Measurements from ENCODE around the gene TMEM17. TPM values are rescaled to one million over a fixed set of nuclear protein-coding genes. Genes with fewer than 3 reads are reported as not detected.

TMEM17 gene
- total RNA-seq, result 1 to 10 TPM; 2.3 to 3.3 TPM

- 0% methylated on average over 2 to 56 of the region's 68 CpGs for WGBS, 2 donors
- no peaks in the 10 kb centered on the region for H3K27me3 ChIP-seq
- H3K4me3 ChIP-seq, result peak within 1 kb of the TSS; percentile 44 to 73
- H3K27ac ChIP-seq, result peak within 1 kb of the TSS; percentile 87 to 96 (median 91)
- intact Hi-C loops (cut with DNase I), result no loop called here
- DNase-seq (peak; percentile 93 to 95 (median 93)), ATAC-seq (peak; percentile 93)
- H3K36me3 ChIP-seq (replicated peaks in 1 of 2; ENCODE audit: insufficient read depth in 1 of 2, low read depth in 2 of 2), result no peaks in the 10 kb centered on the region
- TF ChIP-seq POLR2A (IDR thresholded peaks at IDR 0.05), result peak; percentile 44 to 71 (median 66)
- no peak for TF ChIP-seq CTCF (IDR thresholded peaks at IDR 0.05)
- H3K9me3 ChIP-seq, result no peaks in the 10 kb centered on the region
- H3K4me1 ChIP-seq, result peaks cover 8% of the 10 kb centered on the region
Observed at GRCh38 chr2:62505750-62506420, at the start of gene TMEM17. TSS of gene TMEM17 (minus strand) at chr2:62506195. CDS start at chr2:62506129, 66 bp downstream.

GRCh38 chr2:62554440-62554839 is 48.4 kb upstream of the TMEM17 start:
- no peak for ATAC-seq
- Histone ChIP-seq H3K4me1 (no peaks in the 10 kb centered on the region), H3K27me3 (no peaks in the 10 kb centered on the region), H3K9me3 (no peaks in the 10 kb centered on the region), H3K27ac (no peak overlapping the region), H3K36me3 (replicated peaks in 1 of 2; ENCODE audit: insufficient read depth in 1 of 2, low read depth in 2 of 2) (no peaks in the 10 kb centered on the region), H3K4me3 (no peak overlapping the region)
- TF ChIP-seq POLR2A (IDR thresholded peaks at IDR 0.05) (no peak), CTCF (IDR thresholded peaks at IDR 0.05) (no peak)
- no peak for DNase-seq
- intact Hi-C loops (cut with DNase I), result no loop called here

GRCh38 chr2:62550461-62550860 is 44.5 kb upstream of the TMEM17 start:
- no peaks in the 10 kb centered on the region for H3K27me3 ChIP-seq
- DNase-seq (no peak), ATAC-seq (no peak)
- no peak for TF ChIP-seq CTCF (IDR thresholded peaks at IDR 0.05)
- TF ChIP-seq POLR2A (IDR thresholded peaks at IDR 0.05), result no peak
- 91 to 93% methylated on average over 2 of the region's 2 CpGs for WGBS, 2 donors
- intact Hi-C loops (cut with DNase I), result no loop called here
- H3K36me3 ChIP-seq (replicated peaks in 1 of 2; ENCODE audit: insufficient read depth in 1 of 2, low read depth in 2 of 2), result no peaks in the 10 kb centered on the region
- no peak overlapping the region for H3K4me3 ChIP-seq
- H3K4me1 ChIP-seq, result no peaks in the 10 kb centered on the region
- no peak overlapping the region for H3K27ac ChIP-seq
- H3K9me3 ChIP-seq, result no peaks in the 10 kb centered on the region

GRCh38 chr2:62547854-62548253 is 41.9 kb upstream of the TMEM17 start:
- H3K27me3 ChIP-seq, result no peaks in the 10 kb centered on the region
- no peak overlapping the region for H3K4me3 ChIP-seq
- WGBS, 2 donors, result 53 to 63% methylated on average over 3 of the region's 3 CpGs
- H3K36me3 ChIP-seq (replicated peaks in 1 of 2; ENCODE audit: insufficient read depth in 1 of 2, low read depth in 2 of 2), result no peaks in the 10 kb centered on the region
- no peaks in the 10 kb centered on the region for H3K9me3 ChIP-seq
- intact Hi-C loops (cut with DNase I), result no loop called here
- no peak for ATAC-seq
- H3K4me1 ChIP-seq, result no peaks in the 10 kb centered on the region
- DNase-seq, result no peak
- TF ChIP-seq POLR2A (IDR thresholded peaks at IDR 0.05) (no peak), CTCF (IDR thresholded peaks at IDR 0.05) (no peak)
- H3K27ac ChIP-seq, result no peak overlapping the region

- H3K4me3 ChIP-seq, result no peak overlapping the region
- H3K4me1 ChIP-seq, result peaks cover 16% of the 10 kb centered on the region
- no peaks in the 10 kb centered on the region for H3K9me3 ChIP-seq
- no peaks in the 10 kb centered on the region for H3K36me3 ChIP-seq (replicated peaks in 1 of 2; ENCODE audit: insufficient read depth in 1 of 2, low read depth in 2 of 2)
- DNase-seq (no peak), ATAC-seq (no peak)
- WGBS, 2 donors, result 83 to 91% methylated on average over 5 to 6 of the region's 6 CpGs
- intact Hi-C loops (cut with DNase I), result no loop called here
- no peaks in the 10 kb centered on the region for H3K27me3 ChIP-seq
- H3K27ac ChIP-seq, result no peak overlapping the region
- no peak for TF ChIP-seq POLR2A (IDR thresholded peaks at IDR 0.05)
- no peak for TF ChIP-seq CTCF (IDR thresholded peaks at IDR 0.05)
Observed at GRCh38 chr2:62545261-62545660, 39.3 kb upstream of the TMEM17 start.
